HT-29 (cell line): Measurements from ENCODE around the gene INPP5F. TPM values are rescaled to one million over a fixed set of nuclear protein-coding genes. Genes with fewer than 3 reads are reported as not detected.
A peak's percentile ranks its signal among the peaks of the same experiment; 100 is the strongest.
"Not testable (repeated sequence)": the region's sequence is repeated elsewhere in the genome, so short reads cannot be mapped to it uniquely, and the experiment has no call there.

Experiments used
- DNase-seq: peaks from one replicate; pipeline ENCODE4 v3.0.0-alpha.2; 2015; ENCODE audit warnings: low spot score
- total RNA-seq: library from RNA; depleted of rRNA; stranded (reverse); fragments of >200 nt; shearing (Covaris generic); gene quantifications from 2 replicates; pipeline ENCODE4 v1.2.3, GENCODE V29; 2014

INPP5F gene
- total RNA-seq, 1 experiment from 2014 or later = 5.8 TPM

DNA sequence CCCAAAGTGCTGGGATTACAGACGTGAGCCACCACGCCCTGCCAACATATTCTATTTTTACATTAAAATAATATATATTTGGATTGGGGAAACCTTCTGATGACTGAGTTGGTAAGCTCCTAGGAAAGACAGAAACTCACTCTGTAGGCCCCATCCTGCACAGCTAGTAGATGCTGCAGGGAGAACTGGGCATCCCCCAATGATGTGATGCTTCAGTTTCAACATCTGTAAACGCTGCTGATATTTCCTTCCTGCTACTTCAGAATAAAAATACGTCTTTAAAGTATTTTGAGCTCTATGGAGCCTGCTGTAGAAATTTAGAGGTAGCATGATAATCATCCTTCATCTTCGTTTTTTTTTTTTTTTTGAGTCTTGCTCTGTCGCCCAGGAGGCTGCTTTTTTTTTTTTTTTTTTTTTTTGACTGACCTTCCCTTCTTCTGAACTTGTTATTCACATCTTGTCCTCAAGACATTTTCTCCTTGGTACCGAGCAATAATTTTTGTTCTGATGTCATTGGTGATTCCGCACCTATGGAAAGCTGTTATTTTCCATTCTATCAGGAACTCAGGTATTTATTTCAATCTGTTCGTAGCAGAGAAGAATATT, 21.8 kb upstream of the INPP5F start:
- no peak for DNase-seq

DNA sequence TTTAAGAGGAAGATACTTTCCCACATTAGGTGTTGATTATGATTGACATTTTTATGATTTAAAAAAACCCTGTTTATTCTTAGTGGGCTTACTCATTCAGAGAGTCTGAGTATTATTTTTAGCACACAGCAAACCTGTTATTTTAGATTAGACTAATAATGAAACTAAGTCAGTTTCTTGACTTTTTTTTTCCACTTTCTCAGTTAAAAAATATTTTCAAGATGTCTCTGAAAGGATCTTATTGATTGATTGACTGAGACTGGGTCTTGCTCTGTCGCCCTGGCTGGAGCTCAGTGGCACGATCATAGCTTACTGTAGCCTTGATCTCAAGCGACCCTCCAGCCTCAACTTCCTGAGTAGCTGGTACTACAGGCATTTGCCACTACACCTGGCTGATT, 20.4 kb upstream of the INPP5F start:
- no peak for DNase-seq

DNA sequence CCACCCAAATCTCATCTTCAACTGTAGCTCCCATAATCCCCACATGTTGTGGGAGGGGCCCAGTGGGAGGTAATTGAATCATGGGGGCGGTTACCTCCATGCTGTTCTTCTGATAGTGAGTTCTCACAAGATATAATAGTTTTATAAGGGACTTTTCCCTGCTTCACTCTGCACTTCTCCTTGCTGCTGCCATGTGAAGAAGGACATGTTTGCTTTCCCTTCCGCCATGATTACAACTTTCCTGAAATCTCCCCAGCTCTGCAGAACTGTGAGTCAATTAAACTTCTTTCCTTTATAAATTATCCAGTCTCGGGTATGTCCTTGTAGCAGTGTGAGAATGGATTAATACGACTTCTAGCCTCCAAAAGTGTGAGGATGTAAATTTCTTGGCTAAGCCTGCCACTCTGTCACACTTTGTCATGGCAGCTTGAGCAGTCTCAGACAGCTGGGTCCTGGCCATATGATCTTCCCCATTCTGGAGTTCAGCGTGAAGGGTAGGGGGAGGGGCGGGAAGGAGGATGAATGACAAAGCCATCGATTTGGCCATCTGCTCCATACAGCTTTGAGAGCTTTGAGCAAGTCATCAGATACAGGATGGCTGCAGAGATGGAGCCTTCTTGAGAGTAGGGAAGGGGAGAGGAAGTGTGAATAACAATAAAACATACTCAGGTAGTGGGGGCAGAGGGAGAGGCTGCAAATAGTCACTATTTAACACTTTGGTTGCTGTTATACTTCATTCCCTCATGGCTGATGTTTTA, 19.1 kb upstream of the INPP5F start:
- no peak for DNase-seq

DNA sequence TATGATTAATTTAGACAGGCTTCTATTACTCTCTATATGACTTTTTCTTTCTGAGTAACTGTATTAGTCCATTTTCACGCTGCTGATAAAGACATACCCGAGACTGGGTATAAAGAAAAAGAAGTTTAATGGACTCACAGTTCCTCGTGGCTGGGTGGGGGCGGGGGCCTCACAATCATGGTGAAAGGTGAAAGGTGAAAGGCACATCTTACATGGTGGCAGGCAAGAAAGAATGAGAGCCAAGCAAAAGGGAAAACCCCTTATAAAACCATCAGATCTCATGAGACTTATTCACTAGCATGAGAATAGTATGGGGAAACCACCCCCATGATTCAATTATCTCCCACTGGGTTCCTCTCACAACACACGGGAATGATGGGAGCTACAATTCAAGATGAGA, 18.5 kb upstream of the INPP5F start:
- DNase-seq = not testable (repeated sequence)

DNA sequence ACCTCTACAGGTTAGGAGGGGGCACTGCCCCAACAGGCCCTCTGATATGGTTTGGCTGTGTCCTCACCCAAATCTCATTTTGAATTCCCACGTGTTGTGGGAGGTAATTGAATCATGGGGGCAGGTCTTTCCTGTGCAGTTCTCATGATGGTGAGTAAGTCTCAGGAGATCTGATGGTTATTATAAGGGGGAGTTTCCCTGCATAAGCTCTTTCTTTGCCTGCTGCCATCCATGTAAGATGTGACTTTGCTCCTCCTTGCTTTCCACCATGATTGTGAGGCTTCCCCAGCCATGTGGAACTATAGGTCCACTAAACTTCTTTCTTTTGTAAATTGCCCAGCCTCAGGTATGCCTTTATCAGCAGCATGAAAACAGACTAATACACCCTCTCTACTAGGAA, 14.9 kb upstream of the INPP5F start:
- DNase-seq = not testable (repeated sequence)

DNA sequence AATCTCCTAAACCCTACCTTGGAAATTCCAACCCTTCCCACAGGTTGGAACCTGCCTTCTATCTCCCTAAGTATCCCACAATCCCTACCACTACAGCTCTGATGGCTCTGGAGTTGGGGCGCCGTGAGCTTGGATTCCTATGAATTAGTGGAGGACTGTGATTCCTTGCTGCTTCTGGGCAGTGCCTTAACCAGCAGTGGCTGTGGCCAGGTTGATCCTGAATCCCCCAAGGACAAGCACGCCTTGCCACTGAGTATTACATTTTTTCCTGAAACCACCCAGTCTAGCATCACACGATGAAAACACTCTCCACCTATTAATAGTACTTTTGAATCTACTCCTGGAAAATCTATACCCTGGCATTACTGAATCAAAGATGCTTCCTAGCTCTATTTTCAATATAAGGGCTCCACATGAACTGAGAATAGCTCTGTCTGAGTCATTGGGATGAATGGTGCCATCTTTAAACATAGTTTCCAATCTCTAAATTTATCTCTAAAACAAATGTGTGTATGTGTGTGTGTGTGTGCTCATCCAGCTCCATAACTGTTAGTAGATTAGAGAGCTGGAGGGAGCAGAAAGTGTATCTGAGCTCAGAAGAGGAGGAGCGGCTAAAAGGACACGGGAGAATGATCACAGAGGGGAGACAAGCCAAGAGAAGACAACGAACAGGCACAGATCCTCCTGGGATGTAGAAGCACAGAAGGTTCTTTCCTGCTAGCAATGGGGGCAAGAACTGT, 11.9 kb upstream of the INPP5F start:
- DNase-seq = no peak

DNA sequence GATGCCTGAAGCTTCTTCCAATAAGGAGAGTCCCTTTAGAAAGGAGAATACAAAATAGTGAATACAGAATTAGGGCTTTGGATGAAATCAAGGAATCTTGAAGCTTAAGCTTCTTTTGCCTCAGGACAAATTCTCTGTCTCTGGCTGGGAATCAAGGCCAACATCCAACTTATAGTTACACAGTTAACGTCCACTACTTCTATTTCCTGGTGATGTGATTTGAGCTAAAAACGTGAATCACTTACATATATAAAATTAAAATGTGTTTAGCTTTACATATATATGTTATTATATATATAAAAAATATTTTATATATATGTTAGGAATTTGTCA, 11.4 kb upstream of the INPP5F start:
- DNase-seq = no peak

DNA sequence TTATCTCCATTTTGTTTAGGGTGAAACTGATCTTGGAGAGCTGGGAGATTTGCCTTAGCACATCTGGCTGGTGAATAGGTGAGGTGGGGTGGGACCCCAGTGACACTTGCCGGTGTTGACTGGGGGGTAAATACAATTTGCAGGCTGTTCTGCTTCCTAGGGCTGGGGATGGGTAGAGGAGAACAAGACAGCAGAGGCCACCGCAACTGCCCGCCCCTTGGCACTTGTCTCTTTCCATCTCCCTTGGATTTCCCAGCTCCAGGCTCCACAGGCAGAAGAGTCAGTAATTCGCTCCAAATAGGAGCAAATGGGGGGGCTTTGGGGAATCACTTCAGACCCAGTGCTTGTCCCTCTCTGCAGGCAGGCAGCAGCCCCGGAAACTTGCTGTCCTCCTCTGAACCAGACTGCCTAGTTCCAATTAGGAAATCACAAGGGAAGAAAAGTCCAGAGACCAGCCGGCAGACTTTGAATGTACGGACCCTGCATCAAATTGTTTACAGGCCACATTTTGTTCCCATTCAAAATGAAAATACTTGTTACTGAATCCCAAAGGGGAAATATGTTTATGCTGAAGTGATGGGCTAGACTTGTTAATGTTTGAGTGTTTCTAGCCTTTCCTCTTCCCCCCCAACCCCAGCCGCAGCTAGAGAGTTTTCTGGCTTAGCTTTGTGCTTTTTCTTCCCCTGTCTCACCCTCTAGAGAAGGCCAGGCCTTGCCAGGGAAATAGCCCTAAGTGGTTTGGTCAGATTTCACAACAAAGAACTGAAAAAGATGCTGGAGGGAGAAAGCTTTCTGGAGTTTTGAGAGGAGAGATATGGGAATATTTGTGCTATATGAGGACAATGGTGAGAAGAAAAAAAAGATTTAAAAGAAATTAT, 10.0 kb upstream of the INPP5F start:
- DNase-seq = no peak

DNA sequence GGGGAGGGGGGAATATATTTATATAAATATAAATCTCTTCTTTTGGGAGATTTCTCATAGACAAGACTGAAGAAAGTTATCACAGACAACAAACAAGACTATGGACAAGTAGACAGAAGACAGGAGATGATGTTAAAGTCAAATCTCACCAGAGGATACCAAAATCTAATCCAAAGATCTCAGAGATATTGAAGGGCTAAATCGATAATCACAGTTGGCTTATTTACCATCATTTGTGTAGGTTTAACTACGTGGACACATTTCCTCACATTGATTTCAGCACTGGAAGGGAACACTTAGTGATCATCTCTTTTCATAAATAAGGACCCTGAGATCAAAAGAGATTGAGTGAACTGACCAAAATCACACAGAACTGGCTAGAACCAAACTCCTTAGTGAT, 2.7 kb upstream of the INPP5F start:
- no peak for DNase-seq

DNA sequence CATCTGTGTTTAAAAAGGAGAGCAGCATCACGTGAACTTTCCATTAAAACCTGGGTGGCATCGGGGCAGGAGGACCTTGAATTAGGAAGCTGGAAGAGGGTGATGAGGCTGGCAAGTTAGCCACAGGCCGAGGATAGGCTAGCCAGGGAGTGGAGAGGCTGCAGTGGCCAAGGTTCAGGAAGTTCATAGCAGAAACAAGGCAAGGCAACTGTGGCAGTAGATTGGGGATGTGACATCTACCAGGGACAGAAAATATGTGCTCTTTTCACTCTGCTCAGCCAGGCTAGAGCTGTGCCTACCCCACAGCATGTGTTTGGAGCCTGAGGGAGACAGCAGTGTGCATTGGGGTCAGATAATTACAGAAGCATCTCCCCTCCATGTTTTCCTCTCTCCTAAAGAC, 2.2 kb upstream of the INPP5F start:
- no peak for DNase-seq

DNA sequence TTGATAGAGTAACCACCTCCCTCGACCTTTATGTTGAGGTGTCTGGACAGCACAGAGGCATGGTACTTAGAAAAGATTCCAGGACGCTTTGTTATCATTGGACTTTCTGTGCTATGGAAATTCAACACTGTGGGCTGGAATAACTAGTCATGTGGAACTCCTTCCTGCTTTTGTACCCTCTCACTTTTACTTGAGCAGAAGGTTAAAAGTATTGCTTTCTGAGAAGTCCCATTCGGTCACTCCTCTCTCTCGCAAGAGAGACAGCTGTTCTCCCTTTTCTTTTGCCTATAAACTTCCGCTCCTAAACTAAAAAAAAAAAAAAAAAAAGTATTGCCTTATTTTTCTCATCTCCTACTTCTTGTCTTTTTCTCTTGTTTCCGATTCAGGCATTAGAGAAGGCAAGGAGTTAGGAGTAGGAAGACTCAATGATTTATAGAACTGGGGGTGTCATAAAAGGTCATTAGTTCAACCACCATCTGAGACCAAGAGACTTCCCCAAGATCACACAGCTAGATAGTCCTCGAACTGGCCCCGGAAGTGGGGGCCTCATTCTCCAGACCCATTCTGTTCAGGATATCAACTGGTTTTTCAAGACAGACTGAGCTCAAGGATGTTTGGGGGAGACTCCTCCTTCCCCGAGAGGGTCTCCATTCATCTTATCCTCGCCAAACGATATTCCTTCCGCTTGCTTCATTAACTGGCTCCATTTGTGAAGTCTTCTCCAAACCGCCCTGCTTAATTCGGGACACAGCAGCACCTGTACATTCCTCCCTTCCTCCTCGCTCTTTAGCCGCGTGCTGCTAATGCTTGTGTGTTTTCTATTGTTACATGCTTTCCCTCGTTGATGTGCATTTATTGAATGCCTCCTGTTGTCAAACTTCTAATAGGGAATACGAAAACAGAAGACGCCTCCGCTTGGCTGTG, 995 bp upstream of the INPP5F start:
- DNase-seq = peak; percentile 65

DNA sequence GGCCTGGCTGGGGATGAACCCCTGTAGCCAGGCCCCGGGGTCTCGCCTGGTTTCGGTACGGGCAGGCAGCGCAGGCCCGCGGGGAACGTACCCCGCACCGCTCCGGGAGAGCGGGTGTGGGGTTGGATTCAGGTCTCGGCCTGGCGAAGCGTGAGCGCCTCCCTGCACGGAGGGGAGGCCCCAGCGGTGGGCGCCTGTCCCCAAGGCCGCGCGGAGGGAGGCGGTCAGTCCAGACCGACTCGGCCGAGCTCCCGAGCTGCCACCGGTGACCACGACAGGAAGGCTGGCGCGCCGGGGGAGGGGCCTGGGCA, 378 bp upstream of the INPP5F start:
- no peak for DNase-seq

DNA sequence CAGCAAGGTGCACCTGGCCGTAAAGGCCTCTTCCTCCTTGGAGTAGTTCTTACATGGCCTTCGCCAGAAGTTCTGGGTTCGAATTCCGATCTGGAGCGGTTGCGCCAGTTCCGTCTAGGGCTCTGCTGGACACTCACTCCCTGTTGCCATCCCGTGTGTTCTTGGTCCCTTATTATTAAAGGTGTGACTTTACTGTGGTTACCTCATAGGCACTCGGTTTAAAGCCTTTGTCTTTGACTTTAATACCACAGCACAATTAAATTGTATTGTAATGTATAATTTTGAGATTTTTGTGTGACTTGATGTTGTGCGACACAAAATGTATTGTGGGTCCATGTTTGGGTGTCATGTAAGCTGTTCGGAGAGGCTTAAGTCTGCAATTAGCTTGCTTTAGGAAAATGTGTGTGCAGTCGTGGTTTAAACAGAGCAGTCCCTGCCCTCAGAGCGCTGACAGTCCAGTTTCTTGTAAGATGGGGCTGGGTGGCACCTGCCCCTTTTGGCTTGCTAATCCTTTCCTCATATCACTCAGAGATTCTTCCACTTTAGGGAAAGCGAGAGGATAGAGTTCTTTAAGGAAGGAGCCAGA, 919 bp downstream of the INPP5F start:
- peak; percentile 26 for DNase-seq

DNA sequence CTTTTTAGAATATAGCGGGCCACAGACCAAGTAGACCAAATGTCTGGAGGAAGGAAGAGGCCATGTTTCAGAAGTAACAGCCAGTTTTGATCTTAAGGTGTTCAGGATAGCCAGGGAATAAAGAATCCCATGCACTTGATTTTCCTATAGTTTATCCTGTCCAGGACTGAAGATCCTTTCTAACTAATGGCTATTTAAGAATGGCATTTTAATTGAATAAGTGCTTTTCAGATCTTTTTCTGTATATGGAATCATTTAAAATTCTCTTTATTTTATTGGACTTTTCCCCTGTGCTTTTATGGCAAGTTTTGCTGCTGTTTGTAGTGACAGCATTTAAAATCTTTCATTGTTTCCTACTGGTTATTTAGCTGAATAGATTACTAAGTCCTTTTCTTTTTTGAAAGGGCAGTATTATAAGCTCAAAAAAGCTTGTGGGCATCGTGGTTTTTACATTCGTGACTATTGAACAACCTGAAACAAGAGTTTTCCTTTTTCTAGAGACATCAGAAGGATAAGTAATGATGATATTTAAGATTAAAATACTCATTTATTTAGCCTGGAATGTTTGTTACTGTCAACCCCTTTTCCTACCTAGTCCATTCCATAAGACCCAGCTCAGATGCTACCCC, 2.4 kb downstream of the INPP5F start:
- no peak for DNase-seq

DNA sequence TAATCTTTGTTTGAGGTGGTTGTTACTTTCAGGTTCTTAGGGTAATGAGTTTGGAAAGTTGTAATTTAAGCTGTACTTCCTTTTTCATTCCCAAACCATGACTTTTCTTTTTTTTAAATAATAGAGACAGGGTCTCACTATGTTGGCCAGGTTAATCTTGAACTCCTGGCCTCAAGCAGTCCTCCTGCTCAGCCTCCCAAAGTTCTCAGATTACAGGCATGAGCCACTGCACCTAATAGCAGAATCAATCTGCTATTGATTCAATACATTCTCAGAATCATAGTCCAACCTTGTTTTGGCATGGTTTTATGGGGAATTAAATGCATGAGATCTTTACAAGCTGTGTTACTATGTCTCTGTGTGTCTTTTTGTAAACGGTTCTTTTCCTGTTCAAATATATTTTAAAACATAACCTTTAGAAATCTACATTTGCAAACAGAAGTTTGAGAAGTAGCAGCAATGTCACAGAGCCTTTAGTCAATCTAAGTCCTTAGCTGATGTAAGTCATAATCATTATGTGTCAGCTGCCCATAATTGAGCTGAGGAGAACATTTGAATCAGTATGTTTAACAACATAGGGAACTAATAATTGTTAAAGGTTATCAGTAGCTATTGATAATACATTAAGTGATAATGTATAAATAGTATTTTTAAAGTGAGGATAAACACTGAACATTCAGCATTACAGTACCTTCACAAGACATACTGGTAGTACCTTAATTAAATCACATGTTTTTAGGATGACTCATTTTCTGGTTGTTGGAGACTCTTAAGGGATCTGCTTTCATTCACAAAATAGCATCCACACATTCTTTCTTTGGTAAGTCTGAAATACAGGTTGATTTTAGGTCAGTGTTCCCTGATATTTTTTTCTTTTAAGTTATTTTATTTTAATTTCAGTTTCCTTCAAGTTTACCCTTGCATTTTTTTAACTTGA, 8.8 kb downstream of the INPP5F start:
- no peak for DNase-seq

DNA sequence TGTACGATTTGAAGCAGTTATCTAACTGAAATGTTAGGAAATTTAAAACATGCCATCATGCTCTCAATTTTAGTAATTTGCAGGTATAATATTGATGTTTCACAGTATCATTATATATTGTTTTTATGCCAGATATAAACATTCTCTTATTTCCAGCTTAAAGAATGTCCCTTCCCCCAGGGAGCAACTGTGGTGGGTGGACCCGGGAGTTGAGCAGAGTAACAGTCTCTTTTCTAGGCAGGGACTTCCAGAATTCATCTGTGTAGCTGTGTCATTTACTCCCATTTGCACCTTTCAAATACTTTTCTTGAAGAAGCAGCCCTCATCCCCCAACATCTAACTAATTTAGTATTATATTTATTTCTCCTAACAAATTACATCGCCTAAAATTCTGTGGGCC, 9.6 kb downstream of the INPP5F start:
- no peak for DNase-seq

DNA sequence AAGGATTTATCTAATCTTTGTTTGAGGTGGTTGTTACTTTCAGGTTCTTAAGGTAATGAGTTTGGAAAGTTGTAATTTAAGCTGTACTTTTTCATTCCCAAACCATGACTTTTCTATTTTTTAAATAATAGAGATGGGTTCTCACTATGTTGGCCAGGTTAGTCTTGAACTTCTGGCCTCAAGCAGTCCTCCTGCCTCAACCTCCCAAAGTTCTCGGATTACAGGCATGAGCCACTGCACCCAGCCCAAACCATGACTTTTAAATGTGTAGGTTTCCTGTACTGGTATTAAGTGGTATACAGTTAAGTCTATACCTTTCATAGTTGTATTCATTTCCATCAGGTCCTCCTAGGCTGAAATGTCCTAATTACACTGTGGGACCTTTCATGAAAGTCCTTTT, 10.4 kb downstream of the INPP5F start:
- DNase-seq = no peak

DNA sequence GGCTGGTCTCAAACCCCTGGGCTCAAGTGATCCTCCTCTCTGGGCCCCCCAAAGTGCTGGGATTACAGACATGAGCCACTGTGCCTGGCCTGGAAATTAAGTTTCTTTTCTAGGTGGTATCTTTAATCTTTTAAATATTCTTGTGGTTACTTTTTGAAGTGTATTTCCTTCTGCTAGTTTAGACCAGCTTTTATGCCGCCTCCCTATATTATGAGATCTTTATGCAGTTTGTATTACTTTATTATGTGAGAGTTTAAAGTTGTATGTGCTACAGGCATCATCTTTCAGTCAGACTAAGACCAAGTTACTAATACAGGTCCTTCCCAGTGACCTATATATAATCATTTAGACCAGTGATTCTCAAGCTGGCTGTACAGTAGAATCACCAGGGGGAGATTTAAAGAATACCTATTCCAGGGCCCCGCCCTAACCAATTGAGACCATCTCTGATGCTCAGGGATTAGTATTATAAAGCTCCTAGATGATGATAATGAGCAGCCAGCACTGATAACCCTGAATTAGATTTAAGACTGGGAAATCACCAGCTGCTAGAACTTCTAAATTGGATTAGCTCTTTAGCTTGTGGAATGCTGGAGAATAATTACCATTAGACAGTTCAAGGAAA, 11.3 kb downstream of the INPP5F start:
- no peak for DNase-seq

DNA sequence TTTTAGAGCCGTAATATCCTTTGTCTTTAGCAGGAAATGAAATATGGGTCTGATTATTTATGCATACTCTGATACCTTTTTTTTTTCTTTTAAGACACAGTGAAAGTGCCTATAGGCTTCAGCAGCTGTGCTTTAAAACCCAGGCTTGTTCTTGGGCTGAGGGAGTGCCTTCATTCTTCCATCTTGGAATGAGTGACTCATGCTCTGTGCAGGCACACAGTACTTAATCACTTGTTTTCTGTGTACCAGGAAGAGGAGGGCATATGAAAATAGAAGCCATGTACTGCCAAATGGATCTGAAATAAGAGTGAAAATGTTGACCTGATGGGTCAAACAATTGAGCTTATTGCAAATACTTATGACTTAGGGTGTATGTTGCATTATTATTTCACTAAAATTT, 12.0 kb downstream of the INPP5F start:
- peak; percentile 67 for DNase-seq
